Effector memory CD4-positive, alpha-beta T cell (primary cell): ENCODE measurements around the gene SLC22A3.

Experiments
- DNase-seq, 3 donors: peaks; one replicate each; pipeline ENCODE4 v3.0.0-alpha.2; 2020
- H3K27ac ChIP-seq: 2 replicates; pipeline ENCODE4 v1.7.0; 2013; ENCODE audit warnings: mild to moderate bottlenecking, low read length, moderate library complexity; ENCODE audit not compliant: insufficient read depth, poor library complexity, severe bottlenecking
- H3K27me3 ChIP-seq: replicated peaks from 2 replicates; pipeline ENCODE4 v1.7.0; 2013; ENCODE audit warnings: mild to moderate bottlenecking, low read length; ENCODE audit not compliant: insufficient read depth, control insufficient read depth, poor library complexity, severe bottlenecking
- H3K36me3 ChIP-seq: 2 replicates; pipeline ENCODE4 v1.7.0; 2013; ENCODE audit warnings: mild to moderate bottlenecking, low read length, moderate library complexity; ENCODE audit not compliant: control insufficient read depth, insufficient read depth
- H3K4me1 ChIP-seq: 2 replicates; pipeline ENCODE4 v1.7.0; 2013; ENCODE audit warnings: low read length, mild to moderate bottlenecking; ENCODE audit not compliant: control insufficient read depth, insufficient read depth, poor library complexity, severe bottlenecking
- H3K4me3 ChIP-seq: 2 replicates; pipeline ENCODE4 v1.7.0; 2013; ENCODE audit warnings: low read length, low read depth, mild to moderate bottlenecking; ENCODE audit not compliant: insufficient read depth, poor library complexity, severe bottlenecking
- H3K9me3 ChIP-seq: 2 replicates; pipeline ENCODE4 v1.7.0; 2013; ENCODE audit warnings: mild to moderate bottlenecking, low read length, moderate library complexity; ENCODE audit not compliant: control insufficient read depth

The SLC22A3 gene

GRCh38 chr6:160398674-160399271, 50.6 kb downstream of the SLC22A3 start:
- Histone ChIP-seq H3K27ac (no peak overlapping the region), H3K4me1 (no peaks in the 10 kb centered on the region), H3K4me3 (no peak overlapping the region), H3K36me3 (no peaks in the 10 kb centered on the region), H3K9me3 (no peaks in the 10 kb centered on the region), H3K27me3 (no peaks in the 10 kb centered on the region)
- DNase-seq = no peak

- Histone ChIP-seq H3K9me3 (no peaks in the 10 kb centered on the region), H3K4me3 (no peak overlapping the region), H3K27me3 (no peaks in the 10 kb centered on the region), H3K36me3 (no peaks in the 10 kb centered on the region), H3K4me1 (no peaks in the 10 kb centered on the region), H3K27ac (no peak overlapping the region)
- no peak for DNase-seq
Observed at GRCh38 chr6:160400446-160400845, 52.3 kb downstream of the SLC22A3 start.

- no peak overlapping the region for H3K27ac ChIP-seq
- no peak overlapping the region for H3K4me3 ChIP-seq
- no peaks in the 10 kb centered on the region for H3K27me3 ChIP-seq
- no peaks in the 10 kb centered on the region for H3K9me3 ChIP-seq
- H3K4me1 ChIP-seq = no peaks in the 10 kb centered on the region
- DNase-seq = no peak
- no peaks in the 10 kb centered on the region for H3K36me3 ChIP-seq
Observed at GRCh38 chr6:160408528-160408927, 60.4 kb downstream of the SLC22A3 start.

GRCh38 chr6:160412993-160413392, 64.8 kb downstream of the SLC22A3 start:
- DNase-seq = no peak
- Histone ChIP-seq H3K36me3 (no peaks in the 10 kb centered on the region), H3K4me1 (no peaks in the 10 kb centered on the region), H3K4me3 (no peak overlapping the region), H3K27me3 (no peaks in the 10 kb centered on the region), H3K9me3 (no peaks in the 10 kb centered on the region), H3K27ac (no peak overlapping the region)

- Histone ChIP-seq H3K4me1 (no peaks in the 10 kb centered on the region), H3K4me3 (no peak overlapping the region), H3K36me3 (no peaks in the 10 kb centered on the region), H3K27me3 (peaks cover 2% of the 10 kb centered on the region), H3K9me3 (no peaks in the 10 kb centered on the region), H3K27ac (no peak overlapping the region)
- no peak for DNase-seq
Observed at GRCh38 chr6:160417146-160417545, 69.0 kb downstream of the SLC22A3 start.

GRCh38 chr6:160417550-160417949, 69.4 kb downstream of the SLC22A3 start:
- peaks cover 2% of the 10 kb centered on the region for H3K27me3 ChIP-seq
- no peak overlapping the region for H3K4me3 ChIP-seq
- no peak for DNase-seq
- no peaks in the 10 kb centered on the region for H3K9me3 ChIP-seq
- no peak overlapping the region for H3K27ac ChIP-seq
- H3K4me1 ChIP-seq = no peaks in the 10 kb centered on the region
- no peaks in the 10 kb centered on the region for H3K36me3 ChIP-seq

GRCh38 chr6:160418370-160418769, 70.2 kb downstream of the SLC22A3 start:
- Histone ChIP-seq H3K36me3 (no peaks in the 10 kb centered on the region), H3K4me1 (no peaks in the 10 kb centered on the region), H3K4me3 (no peak overlapping the region), H3K9me3 (no peaks in the 10 kb centered on the region), H3K27ac (no peak overlapping the region), H3K27me3 (peaks cover 2% of the 10 kb centered on the region)
- DNase-seq = no peak

- no peaks in the 10 kb centered on the region for H3K4me1 ChIP-seq
- H3K9me3 ChIP-seq = no peaks in the 10 kb centered on the region
- DNase-seq = no peak
- H3K36me3 ChIP-seq = no peaks in the 10 kb centered on the region
- no peak overlapping the region for H3K4me3 ChIP-seq
- peaks cover 2% of the 10 kb centered on the region for H3K27me3 ChIP-seq
- no peak overlapping the region for H3K27ac ChIP-seq
Observed at GRCh38 chr6:160419488-160419887, 71.3 kb downstream of the SLC22A3 start.

- no peak for DNase-seq
- H3K27me3 ChIP-seq = peaks cover 2% of the 10 kb centered on the region
- no peaks in the 10 kb centered on the region for H3K36me3 ChIP-seq
- no peaks in the 10 kb centered on the region for H3K4me1 ChIP-seq
- H3K4me3 ChIP-seq = no peak overlapping the region
- H3K27ac ChIP-seq = no peak overlapping the region
- H3K9me3 ChIP-seq = no peaks in the 10 kb centered on the region
Observed at GRCh38 chr6:160420253-160420968, 72.2 kb downstream of the SLC22A3 start.

- no peak for DNase-seq
- Histone ChIP-seq H3K36me3 (no peaks in the 10 kb centered on the region), H3K27me3 (peaks cover 2% of the 10 kb centered on the region), H3K27ac (no peak overlapping the region), H3K9me3 (no peaks in the 10 kb centered on the region), H3K4me1 (no peaks in the 10 kb centered on the region), H3K4me3 (no peak overlapping the region)
Observed at GRCh38 chr6:160420969-160421556, 72.9 kb downstream of the SLC22A3 start.
